ENCODE data around the gene ZNF586.
"Not testable (repeated sequence)": the region's sequence is repeated elsewhere in the genome, so short reads cannot be mapped to it uniquely, and the experiment has no call there.

ZNF586 gene

DNA sequence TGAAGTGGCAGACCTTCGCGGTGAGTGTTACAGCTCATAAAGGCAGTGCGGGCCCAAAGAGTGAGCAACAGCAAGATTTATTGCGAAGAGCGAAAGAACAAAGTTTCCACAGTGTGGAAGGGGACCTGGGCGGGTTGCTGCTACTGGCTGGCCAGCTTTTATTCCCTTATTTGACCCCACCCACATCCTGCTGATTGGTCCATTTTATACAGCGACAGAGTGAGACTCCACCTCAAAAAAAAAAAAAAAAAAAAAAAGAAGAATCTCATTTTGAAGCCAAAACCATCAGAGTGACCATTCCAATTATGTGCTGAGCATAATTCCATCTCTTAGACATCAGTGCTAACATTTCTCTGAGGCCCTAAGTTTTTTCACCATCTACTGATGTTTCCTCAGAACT, 47.2 kb downstream of the ZNF586 start:
- peaks cover 62% of the 10 kb centered on the region for H3K4me1 Mint-ChIP-seq
- H3K4me3 Mint-ChIP-seq = peak overlapping the region; percentile 56 to 75 (median 75)
- TF ChIP-seq, protein P1, sequence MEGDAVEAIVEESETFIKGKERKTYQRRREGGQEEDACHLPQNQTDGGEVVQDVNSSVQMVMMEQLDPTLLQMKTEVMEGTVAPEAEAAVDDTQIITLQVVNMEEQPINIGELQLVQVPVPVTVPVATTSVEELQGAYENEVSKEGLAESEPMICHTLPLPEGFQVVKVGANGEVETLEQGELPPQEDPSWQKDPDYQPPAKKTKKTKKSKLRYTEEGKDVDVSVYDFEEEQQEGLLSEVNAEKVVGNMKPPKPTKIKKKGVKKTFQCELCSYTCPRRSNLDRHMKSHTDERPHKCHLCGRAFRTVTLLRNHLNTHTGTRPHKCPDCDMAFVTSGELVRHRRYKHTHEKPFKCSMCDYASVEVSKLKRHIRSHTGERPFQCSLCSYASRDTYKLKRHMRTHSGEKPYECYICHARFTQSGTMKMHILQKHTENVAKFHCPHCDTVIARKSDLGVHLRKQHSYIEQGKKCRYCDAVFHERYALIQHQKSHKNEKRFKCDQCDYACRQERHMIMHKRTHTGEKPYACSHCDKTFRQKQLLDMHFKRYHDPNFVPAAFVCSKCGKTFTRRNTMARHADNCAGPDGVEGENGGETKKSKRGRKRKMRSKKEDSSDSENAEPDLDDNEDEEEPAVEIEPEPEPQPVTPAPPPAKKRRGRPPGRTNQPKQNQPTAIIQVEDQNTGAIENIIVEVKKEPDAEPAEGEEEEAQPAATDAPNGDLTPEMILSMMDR (IDR thresholded peaks at IDR 0.05; ENCODE audit: unreplicated experiment in 3 of 3) = no peak
- no peaks in the 10 kb centered on the region for H3K9me3 Mint-ChIP-seq
- H3K36me3 Mint-ChIP-seq (ENCODE audit: low read depth) = peaks cover 28% of the 10 kb centered on the region
- no peaks in the 10 kb centered on the region for H3K27me3 Mint-ChIP-seq (ENCODE audit: low read depth)
- peak overlapping the region; percentile 52 to 98 (median 92) for H3K27ac Mint-ChIP-seq

DNA sequence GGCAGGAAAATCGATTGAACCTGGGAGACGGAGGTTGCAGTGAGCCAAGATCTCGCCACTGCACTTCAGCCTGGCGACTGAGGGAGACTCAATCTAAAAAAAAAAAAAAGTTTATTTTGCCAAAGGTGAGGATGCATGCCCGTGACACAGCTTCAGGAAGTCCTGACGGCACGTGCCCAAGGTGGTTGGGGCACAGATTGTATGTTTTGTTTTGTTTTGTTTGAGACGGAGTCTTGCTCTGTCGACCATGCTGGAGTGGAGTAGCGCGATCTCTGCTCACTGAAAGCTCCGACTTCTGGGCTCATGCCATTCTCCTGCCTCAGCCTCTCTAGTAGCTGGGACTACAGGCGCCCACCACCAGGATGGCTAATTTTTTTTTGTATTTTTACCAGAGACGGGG, 48.5 kb downstream of the ZNF586 start:
- Mint-ChIP-seq H3K27me3 (ENCODE audit: low read depth) (no peaks in the 10 kb centered on the region), H3K9me3 (peaks cover 2% of the 10 kb centered on the region), H3K27ac (peak overlapping the region; percentile 91 to 96 (median 93)), H3K4me3 (peak overlapping the region; percentile 94 to 99 (median 98)), H3K36me3 (ENCODE audit: low read depth) (peaks cover 27% of the 10 kb centered on the region), H3K4me1 (peaks cover 61% of the 10 kb centered on the region)
- TF ChIP-seq, protein P1 (IDR thresholded peaks at IDR 0.05; ENCODE audit: unreplicated experiment in 3 of 3) = no peak

DNA sequence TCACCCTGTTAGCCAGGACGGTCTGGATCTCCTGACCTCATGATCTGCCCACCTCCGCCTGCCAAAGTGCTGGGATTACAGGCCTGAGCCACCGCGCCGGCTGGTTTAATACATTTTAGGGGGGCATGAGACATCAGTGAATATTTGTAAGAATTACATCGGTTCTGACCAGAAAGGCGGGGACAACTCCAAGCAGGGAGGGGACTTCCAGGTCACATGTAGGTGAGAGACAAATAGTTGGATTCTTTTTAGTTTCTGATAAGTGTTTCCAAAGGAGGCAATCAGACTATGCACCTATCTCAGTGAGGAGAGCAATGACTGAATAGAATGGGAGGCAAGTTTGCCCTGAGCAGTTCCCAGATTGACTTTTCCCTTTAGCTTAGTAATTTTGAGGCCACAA, 48.9 kb downstream of the ZNF586 start:
- H3K4me1 Mint-ChIP-seq = peaks cover 58% of the 10 kb centered on the region

DNA sequence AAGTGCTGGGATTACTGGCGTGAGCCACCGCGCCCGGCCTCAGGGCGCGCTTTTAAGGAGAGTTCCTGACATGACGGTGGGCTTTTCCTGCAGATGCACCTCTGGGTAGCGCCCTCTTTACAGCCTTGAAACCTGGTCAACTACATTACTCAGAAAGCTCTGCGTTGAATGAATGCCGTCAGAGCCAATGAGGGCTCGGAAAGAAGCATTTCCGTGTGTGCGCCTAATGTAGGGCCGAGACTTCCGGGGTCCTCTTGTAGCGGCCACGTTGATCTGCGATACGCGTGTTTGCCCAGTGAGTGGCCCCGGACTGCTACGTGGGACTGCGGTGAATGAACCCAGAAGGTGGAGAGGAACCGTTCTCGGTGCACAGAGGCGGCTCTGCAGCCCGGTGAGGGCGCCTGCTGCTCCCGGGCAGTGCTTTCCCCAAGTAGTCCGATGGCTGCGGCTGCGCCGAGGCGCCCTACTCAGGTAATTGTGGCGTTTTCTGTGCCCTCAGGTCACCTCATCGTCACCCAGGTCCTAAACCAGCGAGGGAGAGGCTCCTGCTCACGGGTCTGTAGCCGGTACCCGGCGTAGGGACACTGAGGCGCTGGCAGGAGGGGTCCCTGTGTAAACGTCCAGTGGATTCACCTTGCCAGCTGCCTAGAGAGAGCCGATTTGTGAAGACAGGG, 50.1 kb downstream of the ZNF586 start:
- peak overlapping the region; percentile 93 to 98 (median 96) for H3K27ac Mint-ChIP-seq
- peaks cover 31% of the 10 kb centered on the region for H3K36me3 Mint-ChIP-seq (ENCODE audit: low read depth)
- H3K27me3 Mint-ChIP-seq (ENCODE audit: low read depth) = no peaks in the 10 kb centered on the region
- TF ChIP-seq, protein P1 (IDR thresholded peaks at IDR 0.05; ENCODE audit: unreplicated experiment in 3 of 3) = no peak
- peaks cover 2% of the 10 kb centered on the region for H3K9me3 Mint-ChIP-seq
- peak overlapping the region; percentile 94 to 99 (median 98) for H3K4me3 Mint-ChIP-seq
- peaks cover 53% of the 10 kb centered on the region for H3K4me1 Mint-ChIP-seq

More for the DNA sequence above, 48.9 kb downstream of the ZNF586 start:
- H3K9me3 Mint-ChIP-seq = peaks cover 2% of the 10 kb centered on the region
- H3K36me3 Mint-ChIP-seq (ENCODE audit: low read depth) = peaks cover 26% of the 10 kb centered on the region
- no peaks in the 10 kb centered on the region for H3K27me3 Mint-ChIP-seq (ENCODE audit: low read depth)
- TF ChIP-seq, protein P1 (IDR thresholded peaks at IDR 0.05; ENCODE audit: unreplicated experiment in 3 of 3) = no peak
- peak overlapping the region; percentile 91 to 96 (median 93) for H3K27ac Mint-ChIP-seq
- H3K4me3 Mint-ChIP-seq = peak overlapping the region; percentile 94 to 99 (median 98)

DNA sequence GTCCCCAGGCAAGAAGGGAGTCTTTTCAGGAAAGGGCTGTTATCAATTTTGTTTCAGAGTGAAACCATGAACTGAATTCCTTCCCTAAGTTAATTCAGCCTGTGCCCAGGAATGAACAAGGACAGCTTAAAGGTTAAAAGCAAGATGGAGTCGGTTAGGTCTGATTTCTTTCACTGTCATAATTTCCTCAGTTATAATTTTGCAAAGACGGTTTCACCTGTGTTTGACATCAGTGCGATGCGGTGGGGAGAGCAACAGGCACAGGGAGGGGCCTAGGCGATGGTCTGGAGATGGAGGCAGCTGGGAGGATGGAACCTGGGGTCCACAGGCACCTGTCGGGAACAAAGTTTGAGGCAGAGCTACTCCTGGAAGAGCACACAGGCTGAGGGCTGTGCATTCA, 51.1 kb downstream of the ZNF586 start:
- Mint-ChIP-seq H3K9me3 (peaks cover 2% of the 10 kb centered on the region), H3K27ac (peak overlapping the region; percentile 93 to 98 (median 96)), H3K4me1 (peaks cover 45% of the 10 kb centered on the region), H3K36me3 (ENCODE audit: low read depth) (peaks cover 33% of the 10 kb centered on the region), H3K4me3 (peak overlapping the region; percentile 94 to 99 (median 98)), H3K27me3 (ENCODE audit: low read depth) (no peaks in the 10 kb centered on the region)
- TF ChIP-seq, protein P1 (IDR thresholded peaks at IDR 0.05; ENCODE audit: unreplicated experiment in 3 of 3) = no peak

DNA sequence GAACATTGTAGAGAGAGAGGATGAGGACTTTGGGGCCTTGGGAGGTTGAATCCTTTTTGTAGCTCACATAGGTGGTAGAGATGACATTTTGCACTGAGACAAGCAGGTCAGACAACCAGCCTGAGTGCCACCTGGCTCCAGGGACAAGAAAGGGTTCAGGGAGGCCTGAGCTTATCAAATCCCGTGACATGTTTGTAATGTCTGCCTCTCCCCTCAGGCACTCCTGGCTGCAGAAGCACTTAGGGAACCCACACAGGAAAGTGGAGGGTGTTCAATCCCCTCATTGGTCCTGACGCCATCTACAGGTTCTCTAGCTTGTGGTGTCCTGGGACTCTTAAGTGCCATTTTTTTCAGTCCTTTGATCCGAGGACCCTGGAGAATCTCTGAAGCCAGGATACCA, 51.6 kb downstream of the ZNF586 start:
- not testable (repeated sequence) for H3K9me3 Mint-ChIP-seq; H3K27me3 Mint-ChIP-seq (ENCODE audit: low read depth)
- Mint-ChIP-seq H3K4me1 (peaks cover 42% of the 10 kb centered on the region), H3K4me3 (peak overlapping the region; percentile 94 to 99 (median 98)), H3K36me3 (ENCODE audit: low read depth) (peaks cover 36% of the 10 kb centered on the region), H3K27ac (peak overlapping the region in 1 of 3 experiments; percentile 96)

DNA sequence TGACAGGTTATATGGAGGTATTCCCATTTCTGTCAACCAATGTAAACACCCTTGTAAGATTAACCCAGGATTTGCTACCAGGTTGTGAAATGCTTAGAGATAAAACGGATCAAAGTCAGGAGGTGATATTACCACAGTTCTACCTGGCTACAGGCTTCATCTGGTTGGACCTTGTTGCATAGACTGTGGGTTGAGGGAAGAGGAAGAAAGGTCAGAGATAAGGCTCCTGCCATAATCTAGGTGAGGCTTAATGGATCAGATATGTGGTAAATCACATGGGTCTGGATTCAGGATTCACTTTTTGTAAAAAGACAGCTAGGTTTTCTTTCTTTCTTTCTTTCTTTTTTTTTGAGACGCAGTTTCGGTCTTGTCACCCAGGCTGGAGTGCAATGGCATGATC, 52.0 kb downstream of the ZNF586 start:
- H3K4me1 Mint-ChIP-seq = peaks cover 38% of the 10 kb centered on the region
- H3K36me3 Mint-ChIP-seq (ENCODE audit: low read depth) = peaks cover 39% of the 10 kb centered on the region
- not testable (repeated sequence) for H3K27me3 Mint-ChIP-seq (ENCODE audit: low read depth); H3K27ac Mint-ChIP-seq; H3K9me3 Mint-ChIP-seq
- peak overlapping the region; percentile 94 to 99 (median 98) for H3K4me3 Mint-ChIP-seq

DNA sequence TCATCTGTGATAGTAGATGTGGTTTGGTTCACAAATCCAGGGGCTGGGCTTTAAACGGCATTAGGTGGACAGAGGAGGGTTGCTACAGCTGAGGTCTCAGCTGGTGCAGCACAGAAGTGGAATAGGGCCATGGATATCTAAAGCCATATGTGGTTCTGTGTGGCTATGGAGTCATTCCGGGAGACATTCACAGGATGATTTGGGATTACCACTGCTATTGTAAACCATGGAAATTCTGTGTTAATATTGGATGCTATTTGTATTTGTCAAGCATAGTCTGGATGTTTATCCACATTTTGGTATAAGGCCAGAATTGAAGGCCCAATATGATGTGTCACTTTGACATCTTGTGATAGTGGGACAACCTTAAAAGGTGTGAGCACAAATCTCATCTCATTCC, 53.7 kb downstream of the ZNF586 start:
- H3K9me3 Mint-ChIP-seq; H3K27me3 Mint-ChIP-seq (ENCODE audit: low read depth): not testable (repeated sequence)
- H3K4me3 Mint-ChIP-seq = peak overlapping the region in 2 of 3 experiments; percentile 27 to 51
- H3K4me1 Mint-ChIP-seq = peaks cover 38% of the 10 kb centered on the region
- peak overlapping the region in 2 of 3 experiments; percentile 60 to 66 for H3K27ac Mint-ChIP-seq
- H3K36me3 Mint-ChIP-seq (ENCODE audit: low read depth) = peaks cover 49% of the 10 kb centered on the region

DNA sequence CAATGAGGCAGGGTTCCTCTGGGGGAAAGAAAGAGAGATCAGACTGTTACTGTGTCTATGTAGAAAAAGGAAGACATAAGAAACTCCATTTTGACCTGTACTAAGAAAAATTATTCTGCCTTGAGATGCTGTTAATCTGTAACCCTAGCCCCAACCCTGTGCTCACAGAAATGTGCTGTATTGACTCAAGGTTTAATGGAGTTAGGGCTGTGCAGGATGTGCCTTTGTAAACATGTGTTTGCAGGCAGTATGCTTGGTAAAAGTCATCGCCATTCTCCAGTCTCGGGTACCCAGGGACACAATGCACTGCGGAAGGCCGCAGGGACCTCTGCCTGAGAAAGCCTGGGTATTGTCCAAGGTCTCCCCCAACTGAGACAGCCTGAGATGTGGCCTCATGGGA, 54.1 kb downstream of the ZNF586 start:
- H3K9me3 Mint-ChIP-seq; H3K27me3 Mint-ChIP-seq (ENCODE audit: low read depth): not testable (repeated sequence)
- H3K4me3 Mint-ChIP-seq = peak overlapping the region in 1 of 3 experiments; percentile 51
- peaks cover 34% of the 10 kb centered on the region for H3K4me1 Mint-ChIP-seq
- peaks cover 50% of the 10 kb centered on the region for H3K36me3 Mint-ChIP-seq (ENCODE audit: low read depth)
- peak overlapping the region in 2 of 3 experiments; percentile 60 to 66 for H3K27ac Mint-ChIP-seq

Data from nephron (organoid).